ENCODE data around the gene HSDL1. TPM values are rescaled to one million over a fixed set of nuclear protein-coding genes. Genes with fewer than 3 reads are reported as not detected.

The HSDL1 gene
- total RNA-seq, 4 donors from 2014 or later = 5.0 to 9.7 (median 8.6) TPM

DNA sequence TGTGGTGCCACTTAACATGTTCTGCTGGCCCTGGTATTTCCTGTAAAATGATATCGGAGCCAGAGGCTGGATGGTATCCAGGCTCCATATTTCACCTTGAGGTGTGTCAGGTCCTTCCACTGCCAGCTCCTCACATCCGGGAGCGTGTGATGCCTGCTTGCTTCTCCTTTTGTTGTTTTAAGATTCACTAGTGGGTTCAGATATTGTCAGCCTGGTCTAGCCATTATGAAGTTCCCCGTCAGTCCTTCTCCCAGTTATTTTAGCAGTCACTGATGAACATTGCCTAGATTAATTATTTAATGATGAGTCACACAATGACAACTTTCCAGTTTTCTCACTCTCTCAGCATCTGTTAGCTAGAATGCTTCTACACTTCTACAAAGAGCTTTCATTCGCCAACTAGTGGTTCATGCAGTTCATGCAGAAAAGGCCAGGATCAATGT, 11.4 kb upstream of the HSDL1 start:
- Histone ChIP-seq H3K4me1 (no peaks in the 10 kb centered on the region), H3K4me3 (no peak overlapping the region), H3K36me3 (no peaks in the 10 kb centered on the region), H3K27me3 (peaks cover 0 to 41% (median 0%) of the 10 kb centered on the region in 4 donors), H3K9me3 (no peaks in the 10 kb centered on the region), H3K27ac (no peak overlapping the region)
- intact Hi-C loops (cut with DNase I) = no loop called here
- DNase-seq = no peak
- no peak for TF ChIP-seq POLR2A (IDR thresholded peaks at IDR 0.05)
- TF ChIP-seq, protein P1, sequence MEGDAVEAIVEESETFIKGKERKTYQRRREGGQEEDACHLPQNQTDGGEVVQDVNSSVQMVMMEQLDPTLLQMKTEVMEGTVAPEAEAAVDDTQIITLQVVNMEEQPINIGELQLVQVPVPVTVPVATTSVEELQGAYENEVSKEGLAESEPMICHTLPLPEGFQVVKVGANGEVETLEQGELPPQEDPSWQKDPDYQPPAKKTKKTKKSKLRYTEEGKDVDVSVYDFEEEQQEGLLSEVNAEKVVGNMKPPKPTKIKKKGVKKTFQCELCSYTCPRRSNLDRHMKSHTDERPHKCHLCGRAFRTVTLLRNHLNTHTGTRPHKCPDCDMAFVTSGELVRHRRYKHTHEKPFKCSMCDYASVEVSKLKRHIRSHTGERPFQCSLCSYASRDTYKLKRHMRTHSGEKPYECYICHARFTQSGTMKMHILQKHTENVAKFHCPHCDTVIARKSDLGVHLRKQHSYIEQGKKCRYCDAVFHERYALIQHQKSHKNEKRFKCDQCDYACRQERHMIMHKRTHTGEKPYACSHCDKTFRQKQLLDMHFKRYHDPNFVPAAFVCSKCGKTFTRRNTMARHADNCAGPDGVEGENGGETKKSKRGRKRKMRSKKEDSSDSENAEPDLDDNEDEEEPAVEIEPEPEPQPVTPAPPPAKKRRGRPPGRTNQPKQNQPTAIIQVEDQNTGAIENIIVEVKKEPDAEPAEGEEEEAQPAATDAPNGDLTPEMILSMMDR (IDR thresholded peaks at IDR 0.05) = peak in 1 of 6 experiments; percentile 37
- WGBS, 2 donors = 31 to 40% methylated on average over 4 to 5 of the region's 5 CpGs

DNA sequence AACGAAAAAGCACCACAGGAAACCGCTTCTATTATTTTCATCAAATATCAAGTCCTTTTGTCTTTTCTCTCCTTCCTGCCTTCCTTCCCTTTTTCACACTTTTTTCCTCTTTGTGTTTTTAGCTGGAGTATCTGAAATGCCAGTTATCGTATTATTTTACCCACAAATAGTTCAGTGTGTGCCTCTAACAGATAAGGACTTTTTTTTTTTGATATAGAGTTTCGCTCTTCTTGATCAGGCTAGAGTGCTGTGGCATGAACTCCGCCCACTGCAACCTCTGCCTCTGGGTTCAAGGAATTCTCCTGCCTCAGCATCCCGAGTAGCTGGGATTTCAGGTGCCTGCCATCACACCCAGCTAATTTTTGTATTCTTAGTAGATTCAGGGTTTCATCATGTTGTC, 10.8 kb upstream of the HSDL1 start:
- no peaks in the 10 kb centered on the region for H3K9me3 ChIP-seq
- no peak for DNase-seq
- intact Hi-C loops (cut with DNase I) = no loop called here
- TF ChIP-seq, protein P1 (IDR thresholded peaks at IDR 0.05) = no peak
- no peak for TF ChIP-seq POLR2A (IDR thresholded peaks at IDR 0.05)
- H3K27me3 ChIP-seq = peaks cover 0 to 39% (median 0%) of the 10 kb centered on the region in 4 donors
- H3K4me1 ChIP-seq = no peaks in the 10 kb centered on the region
- WGBS, 2 donors = 90 to 91% methylated on average over 6 of the region's 6 CpGs
- no peaks in the 10 kb centered on the region for H3K36me3 ChIP-seq
- no peak overlapping the region for H3K27ac ChIP-seq
- no peak overlapping the region for H3K4me3 ChIP-seq

DNA sequence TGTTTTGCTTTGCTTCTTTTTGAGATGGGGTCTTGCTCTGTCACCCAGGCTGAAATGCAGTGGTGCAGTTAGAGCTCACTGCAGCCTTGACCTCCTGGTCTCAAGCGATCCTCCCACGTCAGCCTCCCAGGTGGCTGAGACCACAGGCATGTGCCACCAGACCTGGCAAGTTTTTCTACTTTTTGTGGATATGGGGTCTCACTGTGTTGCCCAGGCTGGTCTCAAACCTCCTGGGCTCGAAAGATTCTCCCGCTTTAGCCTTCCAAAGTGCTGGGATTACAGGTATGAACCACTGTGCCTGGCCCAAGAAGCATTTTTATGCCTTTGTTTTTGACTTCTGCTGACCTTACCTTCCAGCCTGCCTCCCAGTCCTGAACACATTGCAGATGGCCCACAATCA, 10.2 kb upstream of the HSDL1 start:
- WGBS, 2 donors = 93 to 100% methylated on average over 3 to 4 of the region's 4 CpGs
- H3K27me3 ChIP-seq = peaks cover 0 to 35% (median 0%) of the 10 kb centered on the region in 4 donors
- H3K27ac ChIP-seq = no peak overlapping the region
- no peak for DNase-seq
- H3K36me3 ChIP-seq = no peaks in the 10 kb centered on the region
- TF ChIP-seq POLR2A (IDR thresholded peaks at IDR 0.05) = no peak
- TF ChIP-seq, protein P1 (IDR thresholded peaks at IDR 0.05) = no peak
- intact Hi-C loops (cut with DNase I) = no loop called here
- H3K4me3 ChIP-seq = no peak overlapping the region
- H3K4me1 ChIP-seq = no peaks in the 10 kb centered on the region
- no peaks in the 10 kb centered on the region for H3K9me3 ChIP-seq

DNA sequence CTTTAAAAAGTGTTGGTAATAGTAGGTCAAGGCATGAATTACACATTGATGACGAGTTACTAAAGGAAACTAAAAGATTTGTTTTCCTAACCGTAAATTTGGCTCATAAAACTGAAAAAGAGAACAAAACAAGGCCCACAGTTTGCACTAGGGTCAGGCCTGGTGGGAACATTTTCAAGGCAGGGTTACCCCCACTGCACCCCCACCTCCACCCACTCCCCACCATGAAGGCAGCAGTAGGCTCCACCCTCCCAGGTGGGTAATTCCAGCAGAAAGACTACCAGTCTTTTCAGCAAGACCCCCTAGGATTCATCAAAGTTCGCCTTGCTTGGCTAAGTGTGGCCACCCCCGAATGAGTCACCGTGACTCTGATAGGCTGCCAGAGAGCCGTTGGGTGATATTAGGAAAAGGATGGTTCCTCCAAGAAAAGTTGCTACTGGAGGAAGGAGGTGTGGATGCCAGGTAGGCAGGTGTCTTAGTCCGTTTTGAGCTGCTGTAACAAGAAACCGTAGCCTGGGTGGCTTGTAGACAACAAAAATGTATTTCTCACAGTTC, 8.8 kb upstream of the HSDL1 start:
- no peaks in the 10 kb centered on the region for H3K4me1 ChIP-seq
- TF ChIP-seq, protein P1 (IDR thresholded peaks at IDR 0.05) = no peak
- no peak for TF ChIP-seq POLR2A (IDR thresholded peaks at IDR 0.05)
- no peaks in the 10 kb centered on the region for H3K9me3 ChIP-seq
- intact Hi-C loops (cut with DNase I) = no loop called here
- H3K4me3 ChIP-seq = no peak overlapping the region
- no peak overlapping the region for H3K27ac ChIP-seq
- H3K27me3 ChIP-seq = peaks cover 0 to 20% (median 0%) of the 10 kb centered on the region in 4 donors
- DNase-seq = no peak
- H3K36me3 ChIP-seq = no peaks in the 10 kb centered on the region
- WGBS, 2 donors = 53 to 56% methylated on average over 4 of the region's 8 CpGs

DNA sequence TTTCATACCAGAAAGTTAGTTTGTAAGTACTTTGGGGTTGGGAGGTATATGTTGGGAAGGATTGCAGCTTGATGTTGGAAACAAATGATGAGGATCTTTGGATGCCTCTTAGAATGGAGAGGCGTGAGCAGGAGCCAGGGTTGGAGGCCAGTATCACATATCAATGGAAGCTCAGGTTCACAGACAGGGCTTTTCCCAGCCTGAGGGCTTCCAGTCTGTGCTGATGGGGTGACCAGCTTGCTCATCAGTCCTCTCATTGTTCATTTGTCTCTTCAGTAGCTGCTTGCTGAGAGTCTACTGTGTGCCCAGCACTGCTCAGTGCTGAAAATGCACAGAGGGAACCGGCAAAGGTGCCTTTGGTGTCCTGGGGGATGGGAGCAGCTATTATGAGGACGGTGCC, 5.9 kb upstream of the HSDL1 start:
- intact Hi-C loops (cut with DNase I) = no loop called here
- 68 to 71% methylated on average over 1 to 2 of the region's 3 CpGs for WGBS, 2 donors
- no peak for DNase-seq
- TF ChIP-seq, protein P1 (IDR thresholded peaks at IDR 0.05) = no peak
- TF ChIP-seq POLR2A (IDR thresholded peaks at IDR 0.05) = no peak
- no peaks in the 10 kb centered on the region for H3K4me1 ChIP-seq
- no peaks in the 10 kb centered on the region for H3K9me3 ChIP-seq
- no peak overlapping the region for H3K27ac ChIP-seq
- no peaks in the 10 kb centered on the region for H3K36me3 ChIP-seq
- no peak overlapping the region for H3K4me3 ChIP-seq
- peaks cover 0 to 15% (median 0%) of the 10 kb centered on the region in 4 donors for H3K27me3 ChIP-seq
